Neural cell (in vitro differentiated cells): ENCODE measurements around the gene ZNF260. TPM values are rescaled to one million over a fixed set of nuclear protein-coding genes. Genes with fewer than 3 reads are reported as not detected.
A peak's percentile ranks its signal among the peaks of the same experiment; 100 is the strongest.

Experiments
- H2AFZ ChIP-seq: fragments of 200-600, 300-800 bp; sonication (generic), shearing (Covaris generic); 2 replicates; pipeline ENCODE4 v1.6.0; 2014; ENCODE audit warnings: low read depth, mild to moderate bottlenecking, antibody characterized with exemption, low read length, moderate library complexity
- H3F3A ChIP-seq: fragments of 200-600 bp; shearing (Covaris generic); 2 replicates; pipeline ENCODE4 v1.6.1; 2016; ENCODE audit warnings: mild to moderate bottlenecking, moderate library complexity, mixed read lengths, antibody characterized with exemption, low read length; ENCODE audit not compliant: insufficient read depth, poor library complexity, severe bottlenecking
- H3K27ac ChIP-seq: fragments of 200-600, 300-800 bp; sonication (generic), shearing (Covaris generic); 2 replicates; pipeline ENCODE4 v1.5.1; 2014; ENCODE audit warnings: mild to moderate bottlenecking, low read length, moderate library complexity
- H3K27me3 ChIP-seq: fragments of 300-800, 200-600 bp; sonication (generic), shearing (Covaris generic); 2 replicates; pipeline ENCODE4 v1.6.0; 2014; ENCODE audit warnings: mild to moderate bottlenecking, low read depth, low read length, moderate library complexity; ENCODE audit not compliant: insufficient read depth
- H3K36me3 ChIP-seq: fragments of 300-800, 200-600 bp; sonication (generic), shearing (Covaris generic); 2 replicates; pipeline ENCODE4 v1.5.1; 2014; ENCODE audit warnings: mild to moderate bottlenecking, antibody characterized with exemption, low read length, moderate library complexity; ENCODE audit not compliant: insufficient read depth
- H3K4me2 ChIP-seq: fragments of 300-800, 200-600 bp; sonication (generic), shearing (Covaris generic); 2 replicates; pipeline ENCODE4 v1.6.0; 2014; ENCODE audit warnings: mild to moderate bottlenecking, low read length
- H3K4me3 ChIP-seq: fragments of 300-800, 200-600 bp; sonication (generic), shearing (Covaris generic); 2 replicates; pipeline ENCODE4 v1.5.1; 2014; ENCODE audit warnings: mild to moderate bottlenecking, low read length, moderate library complexity
- H3K79me2 ChIP-seq: fragments of 200-600 bp; shearing (Covaris generic); replicated peaks from 2 replicates; pipeline ENCODE4 v1.6.0; 2014; ENCODE audit warnings: mild to moderate bottlenecking, low read length, moderate library complexity; ENCODE audit not compliant: insufficient read depth
- H3K9ac ChIP-seq: fragments of 300-800, 200-600 bp; sonication (generic), shearing (Covaris generic); 2 replicates; pipeline ENCODE4 v1.6.1; 2016; ENCODE audit warnings: mild to moderate bottlenecking, low read length, mixed read lengths
- H3K9me2 ChIP-seq: fragments of 200-600 bp; shearing (Covaris generic); 2 replicates; pipeline ENCODE4 v1.6.1; 2016; ENCODE audit warnings: mild to moderate bottlenecking, low read length, mixed read lengths; ENCODE audit not compliant: insufficient read depth
- H3K9me3 ChIP-seq: fragments of 200-600, 300-800 bp; sonication (generic), shearing (Covaris generic); 2 replicates; pipeline ENCODE4 v1.6.1; 2016; ENCODE audit warnings: mild to moderate bottlenecking, mixed run types, low read length, moderate library complexity, mixed read lengths
- H4K20me1 ChIP-seq: fragments of 200-600 bp; shearing (Covaris generic); 2 replicates; pipeline ENCODE4 v1.6.1; 2016; ENCODE audit warnings: mild to moderate bottlenecking, mixed run types; ENCODE audit not compliant: insufficient read depth
- EP300 ChIP-seq: fragments of 450-650 bp; conservative IDR thresholded peaks from 2 replicates; pipeline ENCODE4 v1.6.1; 2014; ENCODE audit warnings: antibody characterized with exemption, mild to moderate bottlenecking, moderate library complexity; ENCODE audit not compliant: poor library complexity, severe bottlenecking
- EZH2 ChIP-seq: fragments of 200-600, 300-800 bp; shearing (Covaris generic), sonication (generic); IDR thresholded peaks from 2 replicates; pipeline ENCODE4 v1.6.1; 2014; ENCODE audit warnings: antibody characterized with exemption, low read length, borderline replicate concordance, mild to moderate bottlenecking; ENCODE audit not compliant: insufficient read depth, poor library complexity, severe bottlenecking
- MXI1 ChIP-seq: fragments of 450-650 bp; conservative IDR thresholded peaks from 2 replicates; pipeline ENCODE4 v1.6.1; 2014; ENCODE audit warnings: antibody characterized with exemption, mild to moderate bottlenecking; ENCODE audit not compliant: poor library complexity, severe bottlenecking
- POLR2AphosphoS5 ChIP-seq: IDR thresholded peaks from 2 replicates; pipeline ENCODE4 v1.6.1; 2012
- RAD21 ChIP-seq: fragments of 450-650 bp; conservative IDR thresholded peaks from 2 replicates; pipeline ENCODE4 v1.6.1; 2014; ENCODE audit warnings: antibody characterized with exemption, mild to moderate bottlenecking, moderate library complexity
- REST ChIP-seq: IDR thresholded peaks from 2 replicates; pipeline ENCODE4 v1.6.1; 2012; ENCODE audit warnings: borderline replicate concordance
- SMC3 ChIP-seq: fragments of 450-650 bp; conservative IDR thresholded peaks from 2 replicates; pipeline ENCODE4 v1.6.1; 2014; ENCODE audit warnings: antibody characterized with exemption, mild to moderate bottlenecking, moderate library complexity; ENCODE audit not compliant: poor library complexity
- TAF1 ChIP-seq: IDR thresholded peaks from 2 replicates; pipeline ENCODE4 v1.6.1; 2012; ENCODE audit warnings: low read depth
- polyA plus RNA-seq: library from polyadenylated mRNA; depleted of rRNA; stranded (reverse); fragments of >200 nt; gene quantifications from 2 replicates; pipeline ENCODE4 v1.2.3, GENCODE V29; 2014
- TF ChIP-seq, protein P1 (sequence below): fragments of 450-650 bp; IDR thresholded peaks from 2 replicates; pipeline ENCODE4 v1.5.1; 2014; ENCODE audit warnings: antibody characterized with exemption, mild to moderate bottlenecking, moderate library complexity; ENCODE audit not compliant: poor library complexity, severe bottlenecking

Gene ZNF260
- polyA plus RNA-seq, 1 donor from 2014 or later = 23.2 TPM

- Histone ChIP-seq H3K79me2 (peaks cover 43% of the 10 kb centered on the region), H2AFZ (peak within 1 kb of the TSS; percentile 96), H3K9me3 (peaks cover 6% of the 10 kb centered on the region), H4K20me1 (no peaks in the 10 kb centered on the region), H3K9me2 (no peaks in the 10 kb centered on the region), H3F3A (no peaks in the 10 kb centered on the region), H3K9ac (peak within 1 kb of the TSS; percentile 89), H3K27me3 (no peaks in the 10 kb centered on the region), H3K27ac (peak within 1 kb of the TSS; percentile 87), H3K4me2 (peak within 1 kb of the TSS; percentile 93), H3K4me3 (peak within 1 kb of the TSS; percentile 79), H3K36me3 (peaks cover 6% of the 10 kb centered on the region)
- TF ChIP-seq SMC3 = peak; percentile 53
- TF ChIP-seq, protein P1, sequence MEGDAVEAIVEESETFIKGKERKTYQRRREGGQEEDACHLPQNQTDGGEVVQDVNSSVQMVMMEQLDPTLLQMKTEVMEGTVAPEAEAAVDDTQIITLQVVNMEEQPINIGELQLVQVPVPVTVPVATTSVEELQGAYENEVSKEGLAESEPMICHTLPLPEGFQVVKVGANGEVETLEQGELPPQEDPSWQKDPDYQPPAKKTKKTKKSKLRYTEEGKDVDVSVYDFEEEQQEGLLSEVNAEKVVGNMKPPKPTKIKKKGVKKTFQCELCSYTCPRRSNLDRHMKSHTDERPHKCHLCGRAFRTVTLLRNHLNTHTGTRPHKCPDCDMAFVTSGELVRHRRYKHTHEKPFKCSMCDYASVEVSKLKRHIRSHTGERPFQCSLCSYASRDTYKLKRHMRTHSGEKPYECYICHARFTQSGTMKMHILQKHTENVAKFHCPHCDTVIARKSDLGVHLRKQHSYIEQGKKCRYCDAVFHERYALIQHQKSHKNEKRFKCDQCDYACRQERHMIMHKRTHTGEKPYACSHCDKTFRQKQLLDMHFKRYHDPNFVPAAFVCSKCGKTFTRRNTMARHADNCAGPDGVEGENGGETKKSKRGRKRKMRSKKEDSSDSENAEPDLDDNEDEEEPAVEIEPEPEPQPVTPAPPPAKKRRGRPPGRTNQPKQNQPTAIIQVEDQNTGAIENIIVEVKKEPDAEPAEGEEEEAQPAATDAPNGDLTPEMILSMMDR = peak; percentile 48
- TF ChIP-seq RAD21 = peak; percentile 30
- TF ChIP-seq MXI1 = peak; percentile 96
- peak; percentile 59 for TF ChIP-seq EP300
- TF ChIP-seq TAF1 = peak; percentile 71
- no peak for TF ChIP-seq REST
- peak; percentile 89 for TF ChIP-seq POLR2AphosphoS5
- TF ChIP-seq EZH2 = no peak
Measured at GRCh38 chr19:36573020-36573894, 45.2 kb upstream of the ZNF260 start, which contains the start of gene ZNF529. Gene ZNF529 (minus strand): TSS chr19:36573292. CDS start chr19:36572346, 946 bp downstream.

GRCh38 chr19:36572593-36573019 lies 44.5 kb upstream of the ZNF260 start:
- TF ChIP-seq MXI1 = no peak
- TF ChIP-seq, protein P1 = no peak
- no peak for TF ChIP-seq POLR2AphosphoS5
- Histone ChIP-seq H3K4me3 (peak overlapping the region; percentile 79), H3F3A (no peaks in the 10 kb centered on the region), H3K9me3 (peaks cover 4% of the 10 kb centered on the region), H3K79me2 (peaks cover 43% of the 10 kb centered on the region), H2AFZ (peak overlapping the region; percentile 96), H3K4me2 (peak overlapping the region; percentile 71), H4K20me1 (no peaks in the 10 kb centered on the region), H3K27ac (peak overlapping the region; percentile 87), H3K9me2 (no peaks in the 10 kb centered on the region), H3K9ac (peak overlapping the region; percentile 89), H3K36me3 (peaks cover 6% of the 10 kb centered on the region), H3K27me3 (no peaks in the 10 kb centered on the region)
